Endodermal cell (in vitro differentiated cells): Measurements from ENCODE around the gene DPYSL3. TPM values are rescaled to one million over a fixed set of nuclear protein-coding genes. Genes with fewer than 3 reads are reported as not detected.
"Not testable (repeated sequence)": the region's sequence is repeated elsewhere in the genome, so short reads cannot be mapped to it uniquely, and the experiment has no call there.

Source experiments
- DNase-seq: peaks from one replicate; pipeline ENCODE4 v3.0.0-alpha.2; 2017
- H3K27ac ChIP-seq: 2 replicates; pipeline ENCODE4 v1.5.1; 2013; ENCODE audit warnings: mild to moderate bottlenecking, low read depth, low read length, moderate library complexity
- H3K27me3 ChIP-seq: 2 replicates; pipeline ENCODE4 v1.6.1; 2013; ENCODE audit warnings: mild to moderate bottlenecking, low read length, moderate library complexity; ENCODE audit not compliant: insufficient read depth, control insufficient read depth, poor library complexity, severe bottlenecking
- H3K36me3 ChIP-seq: 2 replicates; pipeline ENCODE4 v1.7.0; 2013; ENCODE audit warnings: mild to moderate bottlenecking, low read length, moderate library complexity; ENCODE audit not compliant: control insufficient read depth, insufficient read depth
- H3K4me1 ChIP-seq: one replicate; pipeline ENCODE4 v1.7.0; 2013; ENCODE audit warnings: low read length; ENCODE audit not compliant: control insufficient read depth, insufficient read depth
- H3K4me3 ChIP-seq: 2 replicates; pipeline ENCODE4 v1.5.1; 2013; ENCODE audit warnings: mild to moderate bottlenecking, low read length, moderate library complexity
- H3K9ac ChIP-seq: 2 replicates; pipeline ENCODE4 v1.6.1; 2013; ENCODE audit warnings: mild to moderate bottlenecking, low read length, moderate library complexity; ENCODE audit not compliant: poor library complexity, severe bottlenecking; ENCODE audit errors: extremely low read depth
- H3K9me3 ChIP-seq: 2 replicates; pipeline ENCODE4 v1.6.1; 2013; ENCODE audit warnings: mild to moderate bottlenecking, low read length, moderate library complexity; ENCODE audit not compliant: control insufficient read depth
- H3K27ac Mint-ChIP-seq: 2 replicates; pipeline ENCODE4 v1.8.0; 2020; ENCODE audit warnings: mixed read lengths
- H3K27me3 Mint-ChIP-seq: 2 replicates; pipeline ENCODE4 v1.8.0; 2021; ENCODE audit warnings: mild to moderate bottlenecking, mixed read lengths; ENCODE audit not compliant: insufficient read depth
- H3K36me3 Mint-ChIP-seq: 2 replicates; pipeline ENCODE4 v1.8.0; 2020; ENCODE audit warnings: low read depth, mixed read lengths
- H3K4me1 Mint-ChIP-seq: 2 replicates; pipeline ENCODE4 v1.8.0; 2020; ENCODE audit warnings: mixed read lengths
- H3K4me3 Mint-ChIP-seq: 2 replicates; pipeline ENCODE4 v1.8.0; 2020; ENCODE audit warnings: mild to moderate bottlenecking, moderate library complexity, mixed read lengths
- H3K9me3 Mint-ChIP-seq: 2 replicates; pipeline ENCODE4 v1.8.0; 2020; ENCODE audit warnings: mild to moderate bottlenecking, mixed read lengths
- WGBS, 2 experiments: methylation state at CpG; one replicate each; pipeline versions ENCODE4 v1.1.5 to v1.1.7; 2013; ENCODE audit warnings: missing lambda C conversion rate in 2 of 2, mixed read lengths in 1 of 2; ENCODE audit not compliant: insufficient coverage in 1 of 2, insufficient read length in 1 of 2; 5-methylcytosine and 5-hydroxymethylcytosine counted together
- total RNA-seq, 2 donors: library from RNA; stranded (reverse); fragmentation: NEBNext Ultra II Directional in 1 of 2; extraction: Animal tissue kit (Norgen Biotek cat#: 25700) in 1 of 2; gene quantifications; 2 replicates in 1 of 2; 3 replicates in 1 of 2; pipeline ENCODE4 v1.2.1, GENCODE V29; 2021
- TF ChIP-seq, protein P1 (sequence below): fragments of 200-600 bp; sonication (generic); conservative IDR thresholded peaks from 2 replicates; pipeline ENCODE4 v1.5.0; 2021; ENCODE audit warnings: antibody characterized with exemption, mild to moderate bottlenecking

DPYSL3 gene
- total RNA-seq, 2 donors from 2014 or later: 76.3 to 98.6 TPM

DNA sequence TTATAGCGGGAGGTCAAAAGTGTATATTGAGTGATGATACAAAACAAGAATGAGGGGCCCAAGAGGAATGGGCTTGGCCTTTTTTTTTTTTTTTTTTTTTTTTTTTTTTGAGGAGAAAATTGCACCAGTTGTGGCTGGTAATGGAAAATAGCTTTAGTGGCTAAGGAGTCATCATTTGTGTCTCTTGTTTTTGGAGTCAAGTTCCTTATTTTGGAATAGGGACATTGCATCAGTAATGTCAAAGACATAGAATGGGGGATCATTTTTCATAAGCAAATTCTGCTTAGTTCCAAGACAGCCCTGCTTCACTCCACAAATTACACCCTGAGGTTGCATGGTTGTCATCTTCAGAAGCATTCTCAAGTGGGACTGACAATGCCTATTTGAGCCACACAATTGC, 137.7 kb downstream of the DPYSL3 start:
- Mint-ChIP-seq H3K4me3 (no peak overlapping the region), H3K27ac (no peak overlapping the region), H3K4me1 (peaks cover 25% of the 10 kb centered on the region), H3K36me3 (peaks cover 3% of the 10 kb centered on the region), H3K27me3 (no peaks in the 10 kb centered on the region), H3K9me3 (no peaks in the 10 kb centered on the region)
- H3K4me1 ChIP-seq: peaks cover 4% of the 10 kb centered on the region
- 100% methylated on average over 1 of the region's 1 CpG; no CpG with 5 or more reads in 1 of the 2 experiments for WGBS, 2 experiments
- no peaks in the 10 kb centered on the region for H3K36me3 ChIP-seq
- no peaks in the 10 kb centered on the region for H3K9me3 ChIP-seq
- no peaks in the 10 kb centered on the region for H3K27me3 ChIP-seq
- DNase-seq: no peak
- H3K9ac ChIP-seq: no peak overlapping the region
- no peak overlapping the region for H3K27ac ChIP-seq
- TF ChIP-seq, protein P1, sequence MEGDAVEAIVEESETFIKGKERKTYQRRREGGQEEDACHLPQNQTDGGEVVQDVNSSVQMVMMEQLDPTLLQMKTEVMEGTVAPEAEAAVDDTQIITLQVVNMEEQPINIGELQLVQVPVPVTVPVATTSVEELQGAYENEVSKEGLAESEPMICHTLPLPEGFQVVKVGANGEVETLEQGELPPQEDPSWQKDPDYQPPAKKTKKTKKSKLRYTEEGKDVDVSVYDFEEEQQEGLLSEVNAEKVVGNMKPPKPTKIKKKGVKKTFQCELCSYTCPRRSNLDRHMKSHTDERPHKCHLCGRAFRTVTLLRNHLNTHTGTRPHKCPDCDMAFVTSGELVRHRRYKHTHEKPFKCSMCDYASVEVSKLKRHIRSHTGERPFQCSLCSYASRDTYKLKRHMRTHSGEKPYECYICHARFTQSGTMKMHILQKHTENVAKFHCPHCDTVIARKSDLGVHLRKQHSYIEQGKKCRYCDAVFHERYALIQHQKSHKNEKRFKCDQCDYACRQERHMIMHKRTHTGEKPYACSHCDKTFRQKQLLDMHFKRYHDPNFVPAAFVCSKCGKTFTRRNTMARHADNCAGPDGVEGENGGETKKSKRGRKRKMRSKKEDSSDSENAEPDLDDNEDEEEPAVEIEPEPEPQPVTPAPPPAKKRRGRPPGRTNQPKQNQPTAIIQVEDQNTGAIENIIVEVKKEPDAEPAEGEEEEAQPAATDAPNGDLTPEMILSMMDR: no peak
- H3K4me3 ChIP-seq: no peak overlapping the region

DNA sequence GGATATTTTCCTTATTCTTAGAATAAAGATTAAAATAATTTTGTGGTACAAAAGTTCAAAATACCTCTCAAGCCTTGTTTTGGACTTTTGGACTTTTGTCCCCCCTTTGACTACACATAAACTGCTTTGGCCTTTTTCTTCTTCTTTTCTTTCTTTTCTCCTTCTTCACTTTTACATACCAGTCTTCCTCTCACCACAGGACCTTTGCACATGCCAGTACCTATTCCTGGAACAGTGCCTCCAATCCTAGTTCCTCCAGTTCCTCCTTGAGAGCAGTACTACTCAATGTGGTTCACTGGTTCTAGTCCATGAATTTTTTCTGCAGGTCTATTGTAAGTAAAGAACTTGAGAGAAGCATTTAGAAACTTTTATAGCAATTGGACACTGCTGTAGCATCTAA, 138.6 kb downstream of the DPYSL3 start:
- no peak overlapping the region for H3K4me3 Mint-ChIP-seq
- no peaks in the 10 kb centered on the region for H3K27me3 Mint-ChIP-seq
- Histone ChIP-seq H3K9me3 (no peaks in the 10 kb centered on the region), H3K4me3 (no peak overlapping the region), H3K27ac (no peak overlapping the region), H3K9ac (no peak overlapping the region), H3K4me1 (peaks cover 4% of the 10 kb centered on the region), H3K36me3 (no peaks in the 10 kb centered on the region), H3K27me3 (no peaks in the 10 kb centered on the region)
- peaks cover 26% of the 10 kb centered on the region for H3K4me1 Mint-ChIP-seq
- H3K9me3 Mint-ChIP-seq: no peaks in the 10 kb centered on the region
- TF ChIP-seq, protein P1: no peak
- peaks cover 3% of the 10 kb centered on the region for H3K36me3 Mint-ChIP-seq
- H3K27ac Mint-ChIP-seq: no peak overlapping the region
- DNase-seq: no peak

DNA sequence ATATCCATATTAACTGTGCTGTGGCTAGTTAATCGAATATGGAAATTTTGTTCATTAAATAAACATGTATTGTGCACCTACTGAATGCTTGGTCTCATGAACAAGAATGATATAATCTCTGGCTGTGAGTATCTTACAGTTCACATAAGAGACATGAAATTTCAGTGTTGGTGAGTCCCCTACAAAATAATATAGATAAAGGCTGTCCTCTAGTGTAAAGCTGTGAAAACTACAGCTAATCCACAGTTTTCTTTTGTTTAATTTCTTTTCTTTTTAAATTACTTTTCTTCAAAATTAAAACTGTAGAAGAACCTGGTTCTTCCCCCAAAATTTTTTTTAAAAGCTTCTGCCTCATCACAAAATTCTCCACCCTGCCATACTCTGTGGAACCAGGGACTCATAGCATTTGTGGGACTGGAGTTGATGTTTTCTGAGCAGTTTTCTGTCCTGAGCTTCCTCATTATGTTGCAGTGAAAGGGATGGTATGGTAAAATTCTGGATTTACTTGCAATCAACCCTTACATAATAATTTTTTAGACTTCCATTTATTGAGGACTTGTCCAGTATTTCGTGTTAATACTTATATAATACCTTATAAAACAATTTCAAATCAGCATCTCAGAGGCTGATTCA, 140.0 kb downstream of the DPYSL3 start:
- peaks cover 35% of the 10 kb centered on the region for H3K4me1 Mint-ChIP-seq
- Histone ChIP-seq H3K27me3 (no peaks in the 10 kb centered on the region), H3K36me3 (no peaks in the 10 kb centered on the region), H3K4me3 (no peak overlapping the region), H3K9me3 (no peaks in the 10 kb centered on the region), H3K4me1 (peaks cover 4% of the 10 kb centered on the region), H3K9ac (no peak overlapping the region), H3K27ac (no peak overlapping the region)
- H3K4me3 Mint-ChIP-seq: no peak overlapping the region
- TF ChIP-seq, protein P1: peak; percentile 75
- no peaks in the 10 kb centered on the region for H3K9me3 Mint-ChIP-seq
- H3K27ac Mint-ChIP-seq: peak overlapping the region; percentile 35
- H3K27me3 Mint-ChIP-seq: no peaks in the 10 kb centered on the region
- no peak for DNase-seq
- peaks cover 3% of the 10 kb centered on the region for H3K36me3 Mint-ChIP-seq
- 30% methylated on average over 2 of the region's 2 CpGs; no CpG with 5 or more reads in 1 of the 2 experiments for WGBS, 2 experiments

DNA sequence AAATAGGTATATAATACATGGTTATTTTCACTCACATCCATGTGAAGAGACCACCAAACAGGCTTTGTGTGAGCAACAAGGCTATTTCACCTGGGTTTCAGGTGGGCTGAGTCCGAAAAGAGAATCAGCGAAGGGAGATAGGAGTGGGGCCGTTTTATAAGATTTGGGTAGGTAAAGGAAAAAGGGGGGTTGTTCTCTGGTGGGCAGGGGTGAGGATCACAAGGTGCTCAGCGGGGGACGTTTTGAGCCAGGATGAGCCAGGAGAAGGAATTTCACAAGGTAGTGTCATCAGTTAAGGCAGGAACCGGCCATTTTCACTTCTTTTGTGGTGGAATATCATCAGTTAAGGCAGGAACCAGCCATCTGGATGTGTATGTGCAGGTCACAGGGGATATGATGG, 142.5 kb downstream of the DPYSL3 start:
- peak overlapping the region; percentile 32 for H3K4me3 Mint-ChIP-seq
- peak overlapping the region; percentile 89 for H3K27ac Mint-ChIP-seq
- not testable (repeated sequence) for H3K27me3 ChIP-seq, H3K4me3 ChIP-seq, H3K27ac ChIP-seq, H3K27me3 Mint-ChIP-seq, H3K36me3 Mint-ChIP-seq, H3K36me3 ChIP-seq, H3K4me1 ChIP-seq, H3K9me3 Mint-ChIP-seq, H3K9me3 ChIP-seq, H3K9ac ChIP-seq
- peaks cover 35% of the 10 kb centered on the region for H3K4me1 Mint-ChIP-seq
- DNase-seq: peak; percentile 82
- WGBS, 2 experiments: 72 to 90% methylated on average over 2 to 6 of the region's 6 CpGs
